AG08396 (cell line): Measurements from ENCODE around the gene HHAT.

Source experiments
- DNase-seq: peaks from one replicate; pipeline ENCODE4 v3.0.0; 2012; ENCODE audit warnings: low spot score, mixed read lengths

HHAT gene

GRCh38 chr1:210600421-210601159 lies 271.9 kb downstream of the HHAT start:
- DNase-seq: no peak

GRCh38 chr1:210603123-210603522 lies 274.4 kb downstream of the HHAT start:
- no peak for DNase-seq

GRCh38 chr1:210605099-210605498 lies 276.4 kb downstream of the HHAT start:
- DNase-seq: no peak

- no peak for DNase-seq
These were observed 278.7 kb downstream of the HHAT start for GRCh38 chr1:210607361-210607760.

- no peak for DNase-seq
These were observed 280.1 kb downstream of the HHAT start for GRCh38 chr1:210608767-210609166.

- no peak for DNase-seq
These were observed 287.7 kb downstream of the HHAT start for GRCh38 chr1:210616356-210616755.

- no peak for DNase-seq
These were observed 288.6 kb downstream of the HHAT start for GRCh38 chr1:210617293-210617692.

- DNase-seq: no peak
These were observed 289.7 kb downstream of the HHAT start for GRCh38 chr1:210618369-210618768.

GRCh38 chr1:210620867-210621488 lies 292.3 kb downstream of the HHAT start:
- DNase-seq: no peak

GRCh38 chr1:210621712-210622111 lies 293.0 kb downstream of the HHAT start:
- no peak for DNase-seq

GRCh38 chr1:210624722-210625121 lies 296.0 kb downstream of the HHAT start:
- DNase-seq: no peak

GRCh38 chr1:210625715-210626114 lies 297.0 kb downstream of the HHAT start:
- DNase-seq: no peak

- no peak for DNase-seq
These were observed 297.6 kb downstream of the HHAT start for GRCh38 chr1:210626341-210626740.

- DNase-seq: no peak
These were observed 299.1 kb downstream of the HHAT start for GRCh38 chr1:210627755-210628154.

GRCh38 chr1:210629276-210629675 lies 300.6 kb downstream of the HHAT start:
- no peak for DNase-seq

GRCh38 chr1:210631399-210631798 lies 302.7 kb downstream of the HHAT start:
- DNase-seq: no peak

- DNase-seq: no peak
These were observed 304.4 kb downstream of the HHAT start for GRCh38 chr1:210633140-210633539.

GRCh38 chr1:210633636-210634035 lies 304.9 kb downstream of the HHAT start:
- DNase-seq: no peak

- no peak for DNase-seq
These were observed 306.4 kb downstream of the HHAT start for GRCh38 chr1:210635108-210635507.

- DNase-seq: no peak
These were observed 312.9 kb downstream of the HHAT start for GRCh38 chr1:210641582-210641981.

GRCh38 chr1:210645582-210646257 lies 317.0 kb downstream of the HHAT start:
- DNase-seq: no peak

GRCh38 chr1:210646258-210646616 lies 317.5 kb downstream of the HHAT start:
- no peak for DNase-seq
